Liver (tissue), 9 donors: ENCODE results near the gene MAN2A1. TPM values are rescaled to one million over a fixed set of nuclear protein-coding genes. Genes with fewer than 3 reads are reported as not detected.

ENCODE experiments used
- DNase-seq: peaks from one replicate; pipeline ENCODE4 v3.0.0-alpha.2; 2017; ENCODE audit warnings: low spot score
- H3K27ac ChIP-seq, 2 donors: one replicate each; pipeline ENCODE4 v1.7.0; 2013; ENCODE audit warnings: inconsistent platforms in 2 of 2, low read length in 2 of 2, control low read depth in 1 of 2, low read depth in 1 of 2, mild to moderate bottlenecking in 1 of 2
- H3K27me3 ChIP-seq, 4 donors: one replicate each; pipeline versions ENCODE4 v1.6.1 to v1.7.0; 2013; ENCODE audit warnings: low read length in 3 of 4, inconsistent platforms in 1 of 4, mild to moderate bottlenecking in 1 of 4, moderate library complexity in 1 of 4; ENCODE audit not compliant: control insufficient read depth in 4 of 4, insufficient read depth in 4 of 4
- H3K36me3 ChIP-seq, 4 donors: one replicate each; pipeline versions ENCODE4 v1.6.1 to v1.7.0; 2013; ENCODE audit warnings: low read length in 3 of 4, mild to moderate bottlenecking in 3 of 4, low read depth in 1 of 4, moderate library complexity in 1 of 4; ENCODE audit not compliant: control insufficient read depth in 4 of 4, insufficient read depth in 3 of 4
- H3K4me1 ChIP-seq, 4 donors: one replicate each; pipeline versions ENCODE4 v1.6.1 to v1.7.0; 2013; ENCODE audit warnings: low read length in 3 of 4, mild to moderate bottlenecking in 3 of 4, moderate library complexity in 1 of 4; ENCODE audit not compliant: control insufficient read depth in 4 of 4, insufficient read depth in 4 of 4
- H3K4me3 ChIP-seq, 3 donors: one replicate each; pipeline versions ENCODE4 v1.6.1 to v1.7.0; 2013; ENCODE audit warnings: low read length in 3 of 3, control low read depth in 1 of 3, low read depth in 1 of 3, mild to moderate bottlenecking in 1 of 3
- H3K9ac ChIP-seq, 2 donors: one replicate each; pipeline ENCODE4 v1.7.0; 2013; ENCODE audit warnings: low read length in 2 of 2, mild to moderate bottlenecking in 2 of 2, moderate library complexity in 2 of 2, control low read depth in 1 of 2, low read depth in 1 of 2
- H3K9me3 ChIP-seq, 4 donors: one replicate each; pipeline versions ENCODE4 v1.6.1 to v1.7.0; 2013; ENCODE audit warnings: low read length in 3 of 4; ENCODE audit not compliant: control insufficient read depth in 4 of 4
- CTCF ChIP-seq: fragments of 150-350 bp; IDR thresholded peaks from 2 replicates; pipeline ENCODE4 v1.5.1; 2017; ENCODE audit warnings: improper control_type of control experiment, low read depth, low read length; ENCODE audit not compliant: missing input control
- EGR1 ChIP-seq, 2 donors: IDR thresholded peaks; 2 replicates each; pipeline ENCODE4 v1.6.1; 2016 to 2018; ENCODE audit warnings: antibody characterized with exemption in 2 of 2, low read depth in 2 of 2
- FOXA1 ChIP-seq: IDR thresholded peaks from 2 replicates; pipeline ENCODE4 v1.6.1; 2016; ENCODE audit warnings: antibody characterized with exemption
- FOXA2 ChIP-seq: IDR thresholded peaks from 2 replicates; pipeline ENCODE4 v1.6.1; 2016; ENCODE audit warnings: antibody characterized with exemption
- GABPA ChIP-seq, 2 donors: IDR thresholded peaks in 1 of 2; conservative IDR thresholded peaks in 1 of 2; 2 replicates each; pipeline ENCODE4 v1.6.1; 2016; ENCODE audit warnings: antibody characterized with exemption in 2 of 2, mild to moderate bottlenecking in 1 of 2, moderate library complexity in 1 of 2
- HNF4A ChIP-seq, 2 donors: conservative IDR thresholded peaks; 2 replicates each; pipeline ENCODE4 v1.6.1; 2016; ENCODE audit warnings: antibody characterized with exemption in 2 of 2, mild to moderate bottlenecking in 2 of 2
- HNF4G ChIP-seq: IDR thresholded peaks from 2 replicates; pipeline ENCODE4 v1.6.1; 2016; ENCODE audit warnings: antibody characterized with exemption
- JUND ChIP-seq, 2 donors: IDR thresholded peaks; 2 replicates each; pipeline ENCODE4 v1.6.1; 2016; ENCODE audit warnings: antibody characterized with exemption in 2 of 2
- NR2F2 ChIP-seq: IDR thresholded peaks from 2 replicates; pipeline ENCODE4 v1.6.1; 2016; ENCODE audit warnings: antibody characterized with exemption
- RAD21 ChIP-seq, 2 donors: IDR thresholded peaks; 2 replicates each; pipeline ENCODE4 v1.6.1; 2016; ENCODE audit warnings: antibody characterized with exemption in 2 of 2, mild to moderate bottlenecking in 2 of 2
- REST ChIP-seq: IDR thresholded peaks from 2 replicates; pipeline ENCODE4 v1.6.1; 2016; ENCODE audit warnings: antibody characterized with exemption, mild to moderate bottlenecking
- RXRA ChIP-seq, 2 donors: IDR thresholded peaks; 2 replicates each; pipeline ENCODE4 v1.6.1; 2017 to 2018; ENCODE audit warnings: antibody characterized with exemption in 2 of 2, mild to moderate bottlenecking in 1 of 2
- SP1 ChIP-seq: IDR thresholded peaks from 2 replicates; pipeline ENCODE4 v1.6.1; 2018; ENCODE audit warnings: antibody characterized with exemption, mild to moderate bottlenecking
- TAF1 ChIP-seq: conservative IDR thresholded peaks from 2 replicates; pipeline ENCODE4 v1.6.1; 2016; ENCODE audit warnings: antibody characterized with exemption, mild to moderate bottlenecking
- YY1 ChIP-seq: IDR thresholded peaks from 2 replicates; pipeline ENCODE4 v1.6.1; 2016; ENCODE audit warnings: antibody characterized with exemption, mild to moderate bottlenecking
- ZBTB33 ChIP-seq: IDR thresholded peaks from 2 replicates; pipeline ENCODE4 v1.6.1; 2016; ENCODE audit warnings: antibody characterized with exemption
- WGBS: extraction: QIAGEN DNeasy Blood & Tissue Kit; methylation state at CpG from one replicate; pipeline ENCODE4 v1.1.7; 2013; 5-methylcytosine and 5-hydroxymethylcytosine counted together
- polyA plus RNA-seq, 2 donors: library from polyadenylated mRNA; stranded (reverse) in 1 of 2; unstranded in 1 of 2; fragments of 200-250 nt in 1 of 2; fragments of >200 nt in 1 of 2; fragmentation: Nextera tagmentation in 1 of 2; extraction: Ambion mirVana in 1 of 2; gene quantifications; one replicate each; pipeline versions ENCODE4 v1.2.1 to v1.2.3, GENCODE V29; 2013 to 2015
- total RNA-seq, 2 donors: library from RNA; depleted of rRNA; stranded (reverse); fragments of >200 nt; gene quantifications; one replicate each; pipeline ENCODE4 v1.2.3, GENCODE V29; 2014
- TF ChIP-seq, protein P1 (sequence below): IDR thresholded peaks from 2 replicates; pipeline ENCODE4 v1.6.1; 2016; ENCODE audit warnings: antibody characterized with exemption
- TF ChIP-seq, protein P2 (sequence below): IDR thresholded peaks from 2 replicates; pipeline ENCODE4 v1.6.1; 2016; ENCODE audit warnings: antibody characterized with exemption
- donor health status: healthy.
- donor health status: healthy.
- donor health status: healthy.
- donor health status: healthy.
- donor health status: healthy.

Gene MAN2A1
- total and polyA plus RNA-seq, 4 donors: 21.4 to 82.8 (median 47.3) TPM

DNA sequence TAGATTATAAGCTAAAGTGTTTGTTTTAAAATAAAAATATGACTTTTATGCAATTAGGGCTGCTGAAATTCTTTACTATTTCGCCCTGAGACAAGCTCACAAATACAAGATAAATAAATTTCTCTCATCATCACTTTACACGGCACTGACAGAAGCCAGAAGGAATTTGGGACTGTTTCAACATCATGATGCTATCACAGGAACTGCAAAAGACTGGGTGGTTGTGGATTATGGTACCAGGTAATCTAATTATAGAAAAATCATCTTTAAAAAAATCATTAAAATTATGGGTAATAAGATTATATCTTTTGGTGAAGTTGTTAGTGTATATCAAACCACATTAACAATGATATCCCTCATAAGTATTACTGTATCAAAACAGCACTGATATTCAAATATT lies 95.0 kb downstream of the MAN2A1 start (continued):
- TF ChIP-seq RAD21 (IDR thresholded peaks at IDR 0.05): no peak
- TF ChIP-seq, protein P1, sequence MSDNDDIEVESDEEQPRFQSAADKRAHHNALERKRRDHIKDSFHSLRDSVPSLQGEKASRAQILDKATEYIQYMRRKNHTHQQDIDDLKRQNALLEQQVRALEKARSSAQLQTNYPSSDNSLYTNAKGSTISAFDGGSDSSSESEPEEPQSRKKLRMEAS: no peak
- TF ChIP-seq RXRA (IDR thresholded peaks at IDR 0.05): no peak

DNA sequence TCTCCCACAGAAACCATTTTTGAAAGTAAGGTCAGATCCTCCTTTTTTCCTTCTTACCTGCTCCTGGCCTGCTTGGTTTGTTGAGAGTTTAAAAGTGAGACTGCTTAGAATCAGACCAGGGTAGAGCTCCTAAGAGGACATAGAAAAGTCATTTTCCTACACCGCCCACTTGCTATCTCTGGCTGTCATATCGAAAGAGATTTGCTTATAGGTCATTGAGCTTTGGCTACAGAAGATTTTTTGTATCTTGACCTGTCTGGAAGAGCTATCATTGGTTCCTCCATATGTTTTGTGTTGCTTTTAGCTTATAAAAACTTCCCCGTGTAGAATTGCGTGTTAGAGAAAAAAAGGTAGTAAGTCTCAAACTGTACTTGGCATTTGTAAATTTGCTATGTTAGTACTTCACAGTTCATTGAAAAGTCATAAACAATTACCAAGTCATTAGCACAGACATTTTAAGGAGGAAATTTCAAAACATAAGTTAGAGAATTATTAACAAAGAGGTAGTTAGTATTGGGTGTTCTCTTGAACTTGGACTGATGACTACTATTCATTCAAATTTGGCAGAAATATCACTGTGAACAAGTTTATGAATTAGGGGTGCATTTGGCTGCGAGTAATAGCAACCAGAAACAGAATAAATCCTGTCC lies 96.6 kb downstream of the MAN2A1 start:
- no peaks in the 10 kb centered on the region for H3K4me1 ChIP-seq
- 92% methylated on average over 5 of the region's 5 CpGs for WGBS
- no peaks in the 10 kb centered on the region for H3K9me3 ChIP-seq
- H3K9ac ChIP-seq: no peak overlapping the region
- H3K4me3 ChIP-seq: no peak overlapping the region
- H3K36me3 ChIP-seq: peaks cover 0 to 13% (median 6%) of the 10 kb centered on the region in 4 donors
- no peak overlapping the region for H3K27ac ChIP-seq
- TF ChIP-seq TAF1 (no peak), FOXA1 (no peak), RXRA (IDR thresholded peaks at IDR 0.05) (no peak), ZBTB33 (no peak), EGR1 (IDR thresholded peaks at IDR 0.05; ENCODE audit: low read depth in 2 of 2) (no peak), YY1 (no peak), CTCF (no peak), HNF4A (conservative IDR thresholded peaks at IDR 0.05) (no peak)
- TF ChIP-seq, protein P2, sequence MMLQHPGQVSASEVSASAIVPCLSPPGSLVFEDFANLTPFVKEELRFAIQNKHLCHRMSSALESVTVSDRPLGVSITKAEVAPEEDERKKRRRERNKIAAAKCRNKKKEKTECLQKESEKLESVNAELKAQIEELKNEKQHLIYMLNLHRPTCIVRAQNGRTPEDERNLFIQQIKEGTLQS: no peak
- TF ChIP-seq, protein P1: no peak
- H3K27me3 ChIP-seq: no peaks in the 10 kb centered on the region
- DNase-seq: no peak

GRCh38 chr5:109788596-109788995 lies 98.9 kb downstream of the MAN2A1 start:
- Histone ChIP-seq H3K9ac (no peak overlapping the region), H3K4me3 (no peak overlapping the region), H3K9me3 (no peaks in the 10 kb centered on the region), H3K4me1 (no peaks in the 10 kb centered on the region), H3K36me3 (peaks cover 0 to 18% (median 6%) of the 10 kb centered on the region in 4 donors), H3K27ac (no peak overlapping the region), H3K27me3 (no peaks in the 10 kb centered on the region)
- DNase-seq: no peak
- WGBS: 88% methylated on average over 3 of the region's 3 CpGs
- no peak for TF ChIP-seq HNF4G
- no peak for TF ChIP-seq FOXA1
- no peak for TF ChIP-seq REST
- TF ChIP-seq HNF4A (conservative IDR thresholded peaks at IDR 0.05): no peak
- no peak for TF ChIP-seq FOXA2
- TF ChIP-seq, protein P1: no peak
- no peak for TF ChIP-seq JUND (IDR thresholded peaks at IDR 0.05)
- TF ChIP-seq GABPA (IDR thresholded peaks at IDR 0.05 in 1 of 2, conservative IDR thresholded peaks at IDR 0.05 in 1 of 2): no peak
- no peak for TF ChIP-seq TAF1
- TF ChIP-seq RAD21 (IDR thresholded peaks at IDR 0.05): no peak
- no peak for TF ChIP-seq SP1
- TF ChIP-seq RXRA (IDR thresholded peaks at IDR 0.05): no peak
- TF ChIP-seq EGR1 (IDR thresholded peaks at IDR 0.05; ENCODE audit: low read depth in 2 of 2): no peak
- TF ChIP-seq CTCF: no peak
- no peak for TF ChIP-seq NR2F2
